Measurements from ENCODE around the gene TEX55.
"Not testable (repeated sequence)": the region's sequence is repeated elsewhere in the genome, so short reads cannot be mapped to it uniquely, and the experiment has no call there.

The TEX55 gene

DNA sequence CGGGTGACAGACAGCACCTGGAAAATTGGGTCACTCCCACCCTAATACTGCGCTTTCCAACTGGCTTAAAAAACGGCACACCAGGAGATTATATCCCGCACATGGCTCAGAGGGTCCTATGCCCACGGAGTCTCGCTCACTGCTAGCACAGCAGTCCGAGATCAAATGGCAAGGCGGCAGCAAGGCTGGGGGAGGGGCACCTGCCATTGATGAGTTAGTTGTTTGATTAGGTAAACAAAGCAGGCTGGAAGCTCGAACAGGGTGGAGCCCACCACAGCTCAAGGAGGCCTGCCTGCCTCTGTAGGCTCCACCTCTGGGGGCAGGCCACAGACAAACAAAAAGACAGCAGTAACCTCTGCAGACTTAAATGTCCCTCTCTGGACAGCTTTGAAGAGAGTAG is 18.8 kb downstream of the TEX55 start:
- H3K9ac ChIP-seq (ENCODE audit: low read length); H3K27ac ChIP-seq (ENCODE audit: low read length); H3K27me3 ChIP-seq (ENCODE audit: control insufficient read depth, insufficient read depth, low read length); H3K36me3 ChIP-seq (ENCODE audit: control insufficient read depth, low read depth, low read length); H3K4me1 ChIP-seq (ENCODE audit: control insufficient read depth, low read depth, low read length); H3K4me3 ChIP-seq (ENCODE audit: low read length): not testable (repeated sequence)
- peaks cover 18% of the 10 kb centered on the region for H3K9me3 ChIP-seq (ENCODE audit: control insufficient read depth, low read depth, low read length)

DNA sequence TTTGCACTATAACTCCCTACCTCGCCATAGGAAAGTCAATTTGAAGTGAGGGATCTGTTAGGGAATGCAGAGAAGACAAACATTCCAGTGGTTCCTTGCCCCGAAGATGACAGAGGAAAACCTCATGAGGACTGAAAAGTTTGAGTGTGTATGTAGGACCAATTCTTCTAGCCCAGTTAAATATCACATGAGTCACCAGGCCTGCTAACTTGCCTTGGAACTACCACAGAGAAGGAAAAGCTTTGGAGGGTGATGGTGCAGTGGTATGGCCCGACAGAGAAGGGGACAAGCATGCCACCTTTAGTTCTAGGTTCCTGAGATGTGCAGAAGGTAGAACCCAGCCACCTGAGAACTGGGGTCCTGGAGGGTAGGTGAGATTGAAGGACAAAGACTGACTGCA is 24.9 kb downstream of the TEX55 start:
- Histone ChIP-seq H3K9me3 (ENCODE audit: control insufficient read depth, low read depth, low read length) (no peaks in the 10 kb centered on the region), H3K27me3 (ENCODE audit: control insufficient read depth, insufficient read depth, low read length) (no peaks in the 10 kb centered on the region), H3K4me3 (ENCODE audit: low read length) (no peak overlapping the region), H3K9ac (ENCODE audit: low read length) (no peak overlapping the region), H3K27ac (ENCODE audit: low read length) (no peak overlapping the region), H3K4me1 (ENCODE audit: control insufficient read depth, low read depth, low read length) (no peaks in the 10 kb centered on the region), H3K36me3 (ENCODE audit: control insufficient read depth, low read depth, low read length) (no peaks in the 10 kb centered on the region)

DNA sequence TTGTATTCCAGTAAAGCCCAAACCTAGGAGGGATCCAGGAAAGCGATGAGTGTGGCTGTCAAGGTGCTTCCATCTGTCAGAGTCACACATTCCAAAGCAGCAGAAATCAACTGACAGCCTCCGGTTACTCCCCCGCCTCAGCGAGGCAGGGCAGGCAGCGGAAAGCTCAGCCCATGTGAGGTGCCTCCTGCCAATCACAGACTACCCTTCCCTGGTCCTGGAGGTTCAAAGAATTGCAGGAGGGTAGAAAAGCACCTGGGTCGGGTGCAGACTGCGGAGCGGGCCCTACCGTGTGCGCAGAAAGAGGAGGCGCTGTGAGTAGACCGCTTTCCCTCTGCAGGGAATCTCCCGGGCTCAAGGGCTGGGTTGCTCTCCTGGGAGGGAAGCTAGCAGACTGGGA is 27.4 kb downstream of the TEX55 start, which contains the start of gene UPK1B:
TSS of gene UPK1B (plus strand) at position 274 of the 400 bp plus-strand sequence. CDS start 13,144 bp downstream, outside the sequence.
- Histone ChIP-seq H3K4me1 (ENCODE audit: control insufficient read depth, low read depth, low read length) (no peaks in the 10 kb centered on the region), H3K9ac (ENCODE audit: low read length) (no peak within 1 kb of the TSS), H3K4me3 (ENCODE audit: low read length) (no peak within 1 kb of the TSS), H3K27ac (ENCODE audit: low read length) (no peak within 1 kb of the TSS), H3K9me3 (ENCODE audit: control insufficient read depth, low read depth, low read length) (no peaks in the 10 kb centered on the region), H3K27me3 (ENCODE audit: control insufficient read depth, insufficient read depth, low read length) (no peaks in the 10 kb centered on the region), H3K36me3 (ENCODE audit: control insufficient read depth, low read depth, low read length) (no peaks in the 10 kb centered on the region)

DNA sequence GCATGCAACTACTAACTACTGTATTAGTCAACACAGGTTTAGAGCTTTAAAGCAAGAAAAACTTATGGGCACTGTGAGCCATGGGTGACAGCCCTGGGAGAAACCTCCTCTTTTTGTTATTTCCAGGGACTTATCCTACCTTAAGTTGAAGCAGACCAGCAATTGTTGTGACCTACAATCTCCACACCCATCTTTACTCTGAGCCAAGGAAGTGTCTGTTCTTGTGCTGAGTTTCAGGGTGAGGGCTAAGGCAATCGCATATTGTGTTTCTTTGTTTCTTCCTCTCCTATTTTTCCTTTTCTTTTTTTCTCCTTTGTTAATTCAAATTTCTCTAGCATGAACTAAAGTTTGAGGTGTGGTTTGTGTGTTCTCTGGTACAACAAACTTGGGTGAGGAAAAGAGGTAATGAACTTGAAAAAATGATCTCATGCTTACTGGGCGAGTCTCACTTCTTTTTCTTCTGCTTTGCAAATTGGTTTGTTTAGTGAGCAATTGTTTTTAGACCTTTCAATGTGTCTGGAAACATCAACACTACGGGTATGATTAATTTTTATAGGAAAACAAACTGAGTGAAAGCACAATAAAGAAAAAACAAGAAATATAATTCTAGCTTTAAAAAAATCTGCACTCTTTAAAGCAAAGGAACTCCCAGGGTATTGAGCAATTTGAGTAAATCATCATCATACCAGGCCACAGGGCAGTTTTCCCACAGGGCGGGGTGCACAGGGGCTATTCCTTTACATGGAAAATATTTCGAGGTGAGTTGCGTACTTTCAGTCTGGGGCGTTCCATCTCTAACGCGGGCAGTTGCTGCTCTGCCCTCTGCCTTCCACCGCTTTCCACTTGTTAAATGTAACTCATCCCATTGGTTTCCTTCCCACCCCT is 30.1 kb downstream of the TEX55 start:
- Histone ChIP-seq H3K27ac (ENCODE audit: low read length) (no peak overlapping the region), H3K9me3 (ENCODE audit: control insufficient read depth, low read depth, low read length) (no peaks in the 10 kb centered on the region), H3K4me1 (ENCODE audit: control insufficient read depth, low read depth, low read length) (no peaks in the 10 kb centered on the region), H3K9ac (ENCODE audit: low read length) (no peak overlapping the region), H3K4me3 (ENCODE audit: low read length) (no peak overlapping the region), H3K27me3 (ENCODE audit: control insufficient read depth, insufficient read depth, low read length) (no peaks in the 10 kb centered on the region), H3K36me3 (ENCODE audit: control insufficient read depth, low read depth, low read length) (no peaks in the 10 kb centered on the region)

DNA sequence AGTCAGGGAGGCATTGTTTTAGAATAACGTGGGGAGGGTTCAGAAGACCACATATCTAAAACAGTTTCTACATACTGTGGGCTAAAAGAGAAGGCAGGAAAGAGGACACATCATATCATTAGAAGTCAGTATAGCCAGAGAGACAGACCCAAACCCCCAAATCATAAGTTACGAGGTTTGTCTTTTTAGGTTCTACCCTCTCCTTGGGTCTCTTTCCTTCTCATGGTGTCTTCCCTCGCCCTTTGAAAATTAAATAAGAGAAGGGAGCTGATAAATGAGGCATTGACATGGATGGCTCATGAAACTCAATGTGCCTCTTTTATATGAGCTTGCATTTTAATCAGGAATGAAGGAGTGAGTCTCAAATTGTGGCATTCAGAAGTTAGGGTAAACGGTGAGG is 30.8 kb downstream of the TEX55 start:
- H3K9ac ChIP-seq (ENCODE audit: low read length), result no peak overlapping the region
- H3K27ac ChIP-seq (ENCODE audit: low read length), result no peak overlapping the region
- no peaks in the 10 kb centered on the region for H3K27me3 ChIP-seq (ENCODE audit: control insufficient read depth, insufficient read depth, low read length)
- H3K36me3 ChIP-seq (ENCODE audit: control insufficient read depth, low read depth, low read length), result no peaks in the 10 kb centered on the region
- no peaks in the 10 kb centered on the region for H3K9me3 ChIP-seq (ENCODE audit: control insufficient read depth, low read depth, low read length)
- H3K4me1 ChIP-seq (ENCODE audit: control insufficient read depth, low read depth, low read length), result no peaks in the 10 kb centered on the region
- H3K4me3 ChIP-seq (ENCODE audit: low read length), result no peak overlapping the region

DNA sequence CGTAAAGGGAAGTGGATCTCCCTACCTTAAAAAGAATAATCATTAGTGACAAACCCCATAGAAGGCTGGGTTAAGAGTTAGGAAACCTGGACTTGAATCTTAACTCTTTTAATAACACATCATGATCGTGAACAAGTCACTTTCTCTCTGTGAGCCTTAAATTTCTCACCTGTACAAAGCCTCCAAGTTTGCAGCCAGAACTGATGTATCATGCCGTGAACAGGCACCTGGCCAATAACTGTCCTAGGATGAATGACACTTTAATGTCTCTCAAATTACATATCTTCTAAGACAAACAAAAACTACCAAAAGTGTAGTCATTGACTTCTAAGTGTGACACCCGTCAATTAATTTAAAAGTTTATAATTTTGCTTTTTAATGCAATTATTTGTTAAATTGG is 31.4 kb downstream of the TEX55 start:
- no peaks in the 10 kb centered on the region for H3K4me1 ChIP-seq (ENCODE audit: control insufficient read depth, low read depth, low read length)
- no peak overlapping the region for H3K4me3 ChIP-seq (ENCODE audit: low read length)
- H3K36me3 ChIP-seq (ENCODE audit: control insufficient read depth, low read depth, low read length), result no peaks in the 10 kb centered on the region
- H3K9ac ChIP-seq (ENCODE audit: low read length), result no peak overlapping the region
- no peak overlapping the region for H3K27ac ChIP-seq (ENCODE audit: low read length)
- no peaks in the 10 kb centered on the region for H3K9me3 ChIP-seq (ENCODE audit: control insufficient read depth, low read depth, low read length)
- H3K27me3 ChIP-seq (ENCODE audit: control insufficient read depth, insufficient read depth, low read length), result no peaks in the 10 kb centered on the region

DNA sequence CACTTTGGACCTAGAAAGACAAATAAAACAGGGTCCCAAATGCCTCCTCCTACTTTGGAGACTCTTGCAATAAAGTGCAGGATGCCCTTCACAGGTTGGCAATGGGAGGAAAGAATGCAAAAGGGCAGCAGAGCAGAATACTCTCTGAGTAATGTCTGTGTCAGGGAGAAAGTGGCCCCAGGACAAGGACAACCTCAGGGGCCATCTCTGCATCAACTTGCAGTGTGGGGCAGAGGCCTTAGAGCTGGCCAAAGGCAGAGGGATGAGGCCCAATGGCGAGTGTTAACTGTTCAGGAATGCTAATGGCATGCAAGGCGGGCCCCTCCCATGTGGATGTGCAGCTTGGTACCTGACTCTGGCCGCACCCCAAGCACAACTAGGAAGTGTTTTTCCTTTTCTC is 35.8 kb downstream of the TEX55 start:
- Histone ChIP-seq H3K4me3 (ENCODE audit: low read length) (no peak overlapping the region), H3K27me3 (ENCODE audit: control insufficient read depth, insufficient read depth, low read length) (no peaks in the 10 kb centered on the region), H3K36me3 (ENCODE audit: control insufficient read depth, low read depth, low read length) (no peaks in the 10 kb centered on the region), H3K27ac (ENCODE audit: low read length) (no peak overlapping the region), H3K9me3 (ENCODE audit: control insufficient read depth, low read depth, low read length) (no peaks in the 10 kb centered on the region), H3K4me1 (ENCODE audit: control insufficient read depth, low read depth, low read length) (no peaks in the 10 kb centered on the region), H3K9ac (ENCODE audit: low read length) (no peak overlapping the region)

DNA sequence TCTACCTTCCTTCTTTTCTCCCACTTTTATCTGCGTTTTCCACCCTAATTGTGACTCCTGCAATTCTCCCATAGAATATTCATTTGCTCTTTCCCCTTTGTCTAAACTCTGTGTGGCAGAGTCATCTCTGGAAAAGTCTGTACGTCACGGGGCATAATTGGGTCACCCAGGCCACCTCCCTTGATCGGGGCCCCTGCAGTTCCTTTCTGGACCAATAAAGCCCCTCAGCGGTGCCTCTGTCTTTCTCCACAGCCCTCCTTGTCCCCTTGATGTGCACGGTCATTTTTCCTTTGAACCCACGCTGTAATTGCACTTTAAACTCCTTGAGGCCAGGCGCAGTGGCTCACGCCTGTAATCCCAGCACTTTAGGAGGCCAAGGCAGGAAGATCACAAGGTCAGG is 38.1 kb downstream of the TEX55 start:
- H3K27ac ChIP-seq (ENCODE audit: low read length), result no peak overlapping the region
- no peak overlapping the region for H3K4me3 ChIP-seq (ENCODE audit: low read length)
- H3K9me3 ChIP-seq (ENCODE audit: control insufficient read depth, low read depth, low read length), result no peaks in the 10 kb centered on the region
- no peak overlapping the region for H3K9ac ChIP-seq (ENCODE audit: low read length)
- H3K36me3 ChIP-seq (ENCODE audit: control insufficient read depth, low read depth, low read length), result no peaks in the 10 kb centered on the region
- no peaks in the 10 kb centered on the region for H3K4me1 ChIP-seq (ENCODE audit: control insufficient read depth, low read depth, low read length)
- no peaks in the 10 kb centered on the region for H3K27me3 ChIP-seq (ENCODE audit: control insufficient read depth, insufficient read depth, low read length)

DNA sequence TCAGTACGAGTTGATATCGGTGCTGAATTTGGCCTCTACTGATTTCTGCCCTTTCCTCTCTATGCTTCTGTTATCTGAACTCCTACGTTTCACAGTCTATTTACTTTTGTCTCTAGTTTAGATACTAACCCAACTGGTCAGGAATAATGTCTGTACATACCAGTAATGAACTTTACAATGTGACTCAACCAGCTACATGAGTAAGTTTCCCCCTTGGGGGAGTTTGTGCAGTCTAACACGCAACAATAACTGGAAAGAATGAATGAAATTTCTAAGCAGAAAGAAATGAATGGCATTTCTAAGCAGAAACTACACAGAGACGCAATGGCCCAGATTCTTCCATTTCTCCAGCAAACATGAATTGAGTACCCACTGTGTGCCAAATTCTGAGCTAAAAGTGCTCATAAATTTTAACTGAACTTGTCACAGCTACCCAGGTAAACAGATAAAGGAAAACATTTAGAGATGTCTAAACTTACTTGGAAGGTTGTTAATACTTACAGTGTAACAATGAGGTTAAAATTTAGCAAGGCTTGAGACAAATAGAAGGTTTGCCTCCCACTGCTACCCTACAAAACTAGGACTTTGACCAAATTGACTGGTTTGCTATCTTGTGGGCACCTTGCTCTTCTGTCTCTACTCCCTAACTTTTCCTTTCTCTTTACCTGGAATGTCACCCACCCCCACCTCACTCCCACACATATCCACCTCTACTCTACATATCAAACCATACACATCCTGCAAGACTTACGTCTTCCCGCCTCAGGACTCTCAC is 39.0 kb downstream of the TEX55 start:
- Histone ChIP-seq H3K9ac (ENCODE audit: low read length) (no peak overlapping the region), H3K27me3 (ENCODE audit: control insufficient read depth, insufficient read depth, low read length) (no peaks in the 10 kb centered on the region), H3K4me3 (ENCODE audit: low read length) (no peak overlapping the region), H3K36me3 (ENCODE audit: control insufficient read depth, low read depth, low read length) (no peaks in the 10 kb centered on the region), H3K4me1 (ENCODE audit: control insufficient read depth, low read depth, low read length) (no peaks in the 10 kb centered on the region), H3K27ac (ENCODE audit: low read length) (no peak overlapping the region), H3K9me3 (ENCODE audit: control insufficient read depth, low read depth, low read length) (no peaks in the 10 kb centered on the region)

DNA sequence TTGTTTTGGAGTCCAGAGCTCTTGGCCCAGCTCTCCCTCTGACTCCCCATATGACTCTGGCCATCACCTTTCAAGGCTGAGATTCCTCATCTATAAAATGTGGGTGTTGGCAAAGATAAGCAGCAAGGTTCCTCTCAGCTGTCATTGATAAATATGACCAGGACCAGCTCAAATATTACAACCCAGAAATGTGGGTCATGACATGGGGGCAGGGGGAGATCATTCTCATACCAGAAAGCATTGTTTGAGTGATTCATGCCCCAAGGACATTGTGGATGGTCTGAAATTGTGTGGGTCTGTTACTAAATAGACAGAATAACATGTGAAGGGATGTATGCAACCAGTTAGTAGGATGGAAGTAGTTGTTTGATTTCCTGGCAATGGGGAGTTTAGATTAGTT is 41.3 kb downstream of the TEX55 start:
- Histone ChIP-seq H3K36me3 (ENCODE audit: control insufficient read depth, low read depth, low read length) (no peaks in the 10 kb centered on the region), H3K4me1 (ENCODE audit: control insufficient read depth, low read depth, low read length) (no peaks in the 10 kb centered on the region), H3K4me3 (ENCODE audit: low read length) (no peak overlapping the region), H3K27ac (ENCODE audit: low read length) (no peak overlapping the region), H3K9me3 (ENCODE audit: control insufficient read depth, low read depth, low read length) (no peaks in the 10 kb centered on the region), H3K27me3 (ENCODE audit: control insufficient read depth, insufficient read depth, low read length) (no peaks in the 10 kb centered on the region), H3K9ac (ENCODE audit: low read length) (no peak overlapping the region)

DNA sequence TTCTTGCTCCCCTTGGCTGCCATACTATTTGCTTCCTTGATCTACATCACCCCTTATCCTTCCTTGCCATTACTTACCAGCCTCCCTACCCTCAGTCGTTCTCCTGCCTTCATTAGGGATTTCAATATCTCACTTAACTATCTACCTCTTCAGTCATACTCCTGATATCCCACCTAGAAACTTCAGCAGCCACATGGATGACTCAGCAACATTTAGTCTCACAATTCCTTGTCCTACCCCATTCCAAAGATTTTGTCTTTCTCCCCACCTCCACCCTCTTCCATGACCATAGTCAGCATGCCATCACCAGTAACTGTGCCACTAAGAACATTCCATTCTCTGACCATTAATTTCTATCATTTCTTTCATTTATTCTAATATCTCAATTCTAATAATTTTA is 45.8 kb downstream of the TEX55 start:
- Histone ChIP-seq H3K27me3 (ENCODE audit: control insufficient read depth, insufficient read depth, low read length) (no peaks in the 10 kb centered on the region), H3K9ac (ENCODE audit: low read length) (no peak overlapping the region), H3K36me3 (ENCODE audit: control insufficient read depth, low read depth, low read length) (no peaks in the 10 kb centered on the region), H3K4me3 (ENCODE audit: low read length) (no peak overlapping the region), H3K9me3 (ENCODE audit: control insufficient read depth, low read depth, low read length) (no peaks in the 10 kb centered on the region), H3K27ac (ENCODE audit: low read length) (no peak overlapping the region), H3K4me1 (ENCODE audit: control insufficient read depth, low read depth, low read length) (no peaks in the 10 kb centered on the region)
